ENCODE results near the gene FAM229A. TPM values are rescaled to one million over a fixed set of nuclear protein-coding genes. Genes with fewer than 3 reads are reported as not detected.

The FAM229A gene
- total RNA-seq, 1 experiment from 2014 or later: 5.6 TPM

DNA sequence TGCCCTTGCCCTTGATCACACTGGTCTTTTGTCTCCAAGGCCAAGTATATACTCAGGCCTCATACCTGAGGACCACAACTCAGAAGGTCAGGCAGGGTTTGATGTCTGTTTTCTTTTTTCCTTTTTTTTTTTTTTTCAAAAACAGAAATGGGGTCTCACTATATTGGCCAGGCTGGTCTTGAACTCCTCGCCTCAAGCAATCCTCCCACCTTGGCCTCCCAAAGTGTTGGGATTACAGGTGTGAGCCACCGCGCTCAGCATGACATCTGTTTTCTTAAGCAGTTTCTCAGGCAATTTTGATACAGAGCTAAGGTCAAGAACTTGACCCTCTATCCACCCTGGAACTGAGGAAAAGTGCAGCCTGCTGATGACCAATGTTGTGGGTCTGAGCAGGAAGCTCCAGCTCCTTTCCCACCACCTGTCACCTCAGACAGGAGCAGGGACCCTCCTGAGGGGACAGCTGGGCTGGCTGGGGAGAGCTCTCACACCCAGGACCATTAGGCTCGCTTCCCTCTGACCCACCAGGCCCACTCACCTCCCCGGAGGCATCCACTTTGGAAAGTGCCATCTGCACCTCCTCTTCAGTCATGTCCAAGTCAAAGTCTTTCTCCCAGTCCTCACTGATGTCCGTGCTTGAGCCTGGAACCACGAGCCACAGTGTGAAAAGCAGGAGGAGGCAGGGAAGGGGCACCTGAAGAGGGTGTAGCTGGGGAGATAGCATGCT lies 5.8 kb upstream of the FAM229A start:
- H2BK5ac ChIP-seq (ENCODE audit: insufficient read length, low read length): no peak overlapping the region
- H3K27me3 ChIP-seq (ENCODE audit: insufficient read depth, low read length): no peaks in the 10 kb centered on the region
- no peak overlapping the region for H3T11ph ChIP-seq (ENCODE audit: low read length)
- no peak overlapping the region for H2BK120ac ChIP-seq (ENCODE audit: low read depth, low read length, poor library complexity, severe bottlenecking)
- no peak overlapping the region for H4K91ac ChIP-seq (ENCODE audit: insufficient read length, low read depth, low read length)
- WGBS (ENCODE audit: extremely low coverage, insufficient read length, low lambda C conversion rate): no CpG with 5 or more reads among the region's 7 CpGs
- no peak overlapping the region for H3K56ac ChIP-seq (ENCODE audit: insufficient read length, low read depth, low read length)
- no peak overlapping the region for H3K23ac ChIP-seq (ENCODE audit: insufficient read length, low read depth, low read length)
- no peaks in the 10 kb centered on the region for H3K79me1 ChIP-seq (ENCODE audit: insufficient read depth, low read depth, low read length, poor library complexity, severe bottlenecking)
- H2BK15ac ChIP-seq (ENCODE audit: low read depth, low read length): no peak overlapping the region
- H3K23me2 ChIP-seq (ENCODE audit: insufficient read length, low read depth, low read length, poor library complexity, severe bottlenecking): no peaks in the 10 kb centered on the region
- no peak for DNase-seq
- no peak overlapping the region for H2BK12ac ChIP-seq (ENCODE audit: insufficient read length, low read depth, low read length)
- Mint-ChIP-seq H3K36me3 (ENCODE audit: insufficient read depth in 1 of 3, low read depth in 3 of 3) (peaks cover 15 to 78% (median 73%) of the 10 kb centered on the region in 3 experiments), H3K4me1 (no peaks in the 10 kb centered on the region; a peak in 1 of 4 replicates), H3K9me3 (no peaks in the 10 kb centered on the region), H3K27me3 (ENCODE audit: low read depth) (no peaks in the 10 kb centered on the region; the same call in 1 of the 2 replicates), H3K4me3 (no peak overlapping the region), H3K27ac (no peak overlapping the region)
- H4K20me1 ChIP-seq (ENCODE audit: control insufficient read depth, insufficient read depth, insufficient read length): no peaks in the 10 kb centered on the region
- H2AK5ac ChIP-seq (ENCODE audit: insufficient read length, low read length): no peak overlapping the region
- no peak overlapping the region for H3K9ac ChIP-seq (ENCODE audit: extremely low read depth, insufficient read length, low read length)
- no peak overlapping the region for H3K4me2 ChIP-seq (ENCODE audit: insufficient read depth, insufficient read length, low read length)
- no peak overlapping the region for H3K4ac ChIP-seq (ENCODE audit: low read depth, low read length)
- TF ChIP-seq CTCF (conservative IDR thresholded peaks at IDR 0.05): no peak
- no peak overlapping the region for H2AFZ ChIP-seq (ENCODE audit: low read length)
- no peaks in the 10 kb centered on the region for H3K9me3 ChIP-seq (ENCODE audit: control insufficient read depth, low read depth, low read length)
- no peaks in the 10 kb centered on the region for H3K4me1 ChIP-seq (ENCODE audit: insufficient read depth, low read length)
- H3K18ac ChIP-seq (ENCODE audit: insufficient read length, low read depth, low read length): no peak overlapping the region
- no peak overlapping the region for H2BK20ac ChIP-seq (ENCODE audit: low read depth, low read length, poor library complexity, severe bottlenecking)
- H3K27ac ChIP-seq (ENCODE audit: insufficient read length, low read depth, low read length): no peak overlapping the region
- H3K14ac ChIP-seq (ENCODE audit: insufficient read depth, low read length): no peak overlapping the region
- H4K8ac ChIP-seq (replicated peaks; ENCODE audit: insufficient read length, low read depth, low read length): no peak overlapping the region
- H4K5ac ChIP-seq (ENCODE audit: insufficient read length, low read depth, low read length): no peak overlapping the region
- H3K79me2 ChIP-seq (ENCODE audit: insufficient read depth, low read length): no peaks in the 10 kb centered on the region
